SIG-M5 treated with dmso at 0.1 percent for 504 hours (cell line): Measurements from ENCODE around the gene WDR35.

ENCODE experiments used
- DNase-seq: peaks from one replicate; lab custom pipeline; 2025; ENCODE audit not compliant: unreplicated experiment; lab: John Stamatoyannopoulos, UW

WDR35 gene

GRCh38 chr2:19872302-19872701, 117.6 kb downstream of the WDR35 start:
- DNase-seq = no peak

- DNase-seq = no peak
These were observed 118.1 kb downstream of the WDR35 start for GRCh38 chr2:19871836-19872235.

- DNase-seq = no peak
These were observed 119.1 kb downstream of the WDR35 start for GRCh38 chr2:19870792-19871191.

- DNase-seq = no peak
These were observed 121.0 kb downstream of the WDR35 start for GRCh38 chr2:19868701-19869580.

- no peak for DNase-seq
These were observed 121.7 kb downstream of the WDR35 start for GRCh38 chr2:19868224-19868623.

- no peak for DNase-seq
These were observed 123.1 kb downstream of the WDR35 start for GRCh38 chr2:19866771-19867170.

GRCh38 chr2:19865151-19865550, 124.8 kb downstream of the WDR35 start:
- no peak for DNase-seq

- no peak for DNase-seq
These were observed 125.5 kb downstream of the WDR35 start for GRCh38 chr2:19864381-19864780.

GRCh38 chr2:19863303-19864041, 126.4 kb downstream of the WDR35 start:
- DNase-seq = peak; percentile 12

- no peak for DNase-seq
These were observed 128.1 kb downstream of the WDR35 start for GRCh38 chr2:19861813-19862212.
